Lower lobe of right lung (tissue), 2 donors: ENCODE results near the gene EPB41. TPM values are rescaled to one million over a fixed set of nuclear protein-coding genes. Genes with fewer than 3 reads are reported as not detected.

ENCODE experiments used
- ATAC-seq, 2 donors: fragments of 200-7000 bp; cut with Tn5 transposase; one replicate each; pipeline ENCODE4 v1.9.1; 2020 to 2022; ENCODE audit warnings: mild to moderate bottlenecking in 2 of 2, moderate library complexity in 2 of 2
- DNase-seq: peaks from one replicate; pipeline ENCODE4 v3.0.0-alpha.2; 2020
- H3K27ac ChIP-seq: fragments of 200-600 bp; one replicate; pipeline ENCODE4 v1.8.0; 2022
- H3K27me3 ChIP-seq: fragments of 200-600 bp; one replicate; pipeline ENCODE4 v1.8.0; 2022; ENCODE audit warnings: low read depth
- H3K36me3 ChIP-seq: fragments of 200-600 bp; one replicate; pipeline ENCODE4 v1.8.0; 2022; ENCODE audit warnings: mild to moderate bottlenecking
- H3K4me1 ChIP-seq: fragments of 200-600 bp; one replicate; pipeline ENCODE4 v1.8.0; 2022
- H3K4me3 ChIP-seq: fragments of 200-600 bp; one replicate; pipeline ENCODE4 v1.8.0; 2022; ENCODE audit warnings: mild to moderate bottlenecking
- H3K9me3 ChIP-seq: fragments of 200-600 bp; one replicate; pipeline ENCODE4 v1.8.0; 2022
- CTCF ChIP-seq: fragments of 200-600 bp; IDR thresholded peaks from one replicate; pipeline ENCODE4 v1.8.0; 2022; ENCODE audit warnings: antibody characterized with exemption, mild to moderate bottlenecking
- intact Hi-C: fragments of 100-400 bp; cut with DNase I; formaldehyde crosslinking; loops from one replicate; pipeline ENCODE4 v1.11.0; 2022
- total RNA-seq: library from RNA; stranded (reverse); fragmentation: NEBNext Ultra II Directional; extraction: Animal tissue kit (Norgen Biotek cat#: 25700); gene quantifications from one replicate; pipeline ENCODE4 v1.2.1, GENCODE V29; 2021
- donor health status: DM: no; HTN: yes; CAD: no; lungs with severe emphysema.

EPB41 gene
- total RNA-seq, 1 donor from 2014 or later = 58.6 TPM

GRCh38 chr1:28891256-28891655 lies 23.1 kb upstream of the EPB41 start:
- intact Hi-C loops = no loop called here
- no peak overlapping the region for H3K27ac ChIP-seq
- ATAC-seq (no peak), DNase-seq (no peak)
- no peaks in the 10 kb centered on the region for H3K27me3 ChIP-seq
- H3K9me3 ChIP-seq = no peaks in the 10 kb centered on the region
- peaks cover 20% of the 10 kb centered on the region for H3K4me1 ChIP-seq
- no peaks in the 10 kb centered on the region for H3K36me3 ChIP-seq
- no peak for TF ChIP-seq CTCF
- no peak overlapping the region for H3K4me3 ChIP-seq

- H3K27me3 ChIP-seq = no peaks in the 10 kb centered on the region
- no peaks in the 10 kb centered on the region for H3K36me3 ChIP-seq
- peaks cover 22% of the 10 kb centered on the region for H3K4me1 ChIP-seq
- intact Hi-C loops = no loop called here
- H3K27ac ChIP-seq = no peak overlapping the region
- no peaks in the 10 kb centered on the region for H3K9me3 ChIP-seq
- TF ChIP-seq CTCF = no peak
- no peak overlapping the region for H3K4me3 ChIP-seq
- DNase-seq (no peak), ATAC-seq (no peak)
Measured at GRCh38 chr1:28893403-28894102, 20.8 kb upstream of the EPB41 start.

GRCh38 chr1:28894785-28895184 lies 19.6 kb upstream of the EPB41 start:
- no peak for TF ChIP-seq CTCF
- Histone ChIP-seq H3K9me3 (no peaks in the 10 kb centered on the region), H3K4me1 (peaks cover 29% of the 10 kb centered on the region), H3K36me3 (no peaks in the 10 kb centered on the region), H3K27me3 (no peaks in the 10 kb centered on the region), H3K27ac (no peak overlapping the region), H3K4me3 (no peak overlapping the region)
- intact Hi-C loops = no loop called here
- ATAC-seq = no peak
- DNase-seq = no peak

- H3K27me3 ChIP-seq = no peaks in the 10 kb centered on the region
- no peak for ATAC-seq
- no peaks in the 10 kb centered on the region for H3K36me3 ChIP-seq
- H3K9me3 ChIP-seq = no peaks in the 10 kb centered on the region
- intact Hi-C loops = no loop called here
- H3K4me3 ChIP-seq = no peak overlapping the region
- H3K27ac ChIP-seq = no peak overlapping the region
- DNase-seq = no peak
- peaks cover 29% of the 10 kb centered on the region for H3K4me1 ChIP-seq
- TF ChIP-seq CTCF = no peak
Measured at GRCh38 chr1:28895896-28896608, 18.3 kb upstream of the EPB41 start.

GRCh38 chr1:28896609-28896986 lies 17.8 kb upstream of the EPB41 start:
- DNase-seq (no peak), ATAC-seq (peak in 1 of 2 donors; percentile 17)
- Histone ChIP-seq H3K27me3 (no peaks in the 10 kb centered on the region), H3K27ac (no peak overlapping the region), H3K36me3 (no peaks in the 10 kb centered on the region), H3K9me3 (no peaks in the 10 kb centered on the region), H3K4me3 (no peak overlapping the region), H3K4me1 (peaks cover 29% of the 10 kb centered on the region)
- intact Hi-C loops = no loop called here
- TF ChIP-seq CTCF = no peak
